Naive thymus-derived CD8-positive, alpha-beta T cell (primary cell): ENCODE data around the gene DCC. TPM values are rescaled to one million over a fixed set of nuclear protein-coding genes. Genes with fewer than 3 reads are reported as not detected.

ENCODE experiments used
- ATAC-seq, 2 donors: fragments of 150-1000 bp; cut with Tn5 transposase in 1 of 2; sonication (Bioruptor Pico), chemical (Tn5 transposase) in 1 of 2; 1 replicate in 1 of 2; 2 replicates in 1 of 2; pipeline ENCODE4 v1.10.0; 2021; ENCODE audit warnings: mild to moderate bottlenecking in 2 of 2, moderate library complexity in 2 of 2
- POLR2A ChIA-PET: fragments of 350-600 bp; sonication (Branson Sonifier 250); formaldehyde crosslinking; loops from one replicate; lab custom pipeline; 2021; ENCODE audit warnings: antibody characterized with exemption; lab: Charles Lee
- DNase-seq, 10 donors: peaks; one replicate each; pipeline versions ENCODE4 v3.0.0 to v3.0.0-alpha.2; 2020 to 2022
- H3K27ac Mint-ChIP-seq, 10 donors: one replicate each; pipeline ENCODE4 v1.8.0; 2020 to 2022; ENCODE audit warnings: mild to moderate bottlenecking in 10 of 10, mixed read lengths in 10 of 10, moderate library complexity in 4 of 10, inconsistent platforms in 1 of 10
- H3K27me3 Mint-ChIP-seq, 5 donors: one replicate each; pipeline ENCODE4 v1.8.0; 2021 to 2022; ENCODE audit warnings: mixed read lengths in 5 of 5
- H3K36me3 Mint-ChIP-seq, 3 donors: one replicate each; pipeline ENCODE4 v1.8.0; 2020 to 2022; ENCODE audit warnings: mixed read lengths in 3 of 3, mild to moderate bottlenecking in 2 of 3, inconsistent platforms in 1 of 3
- H3K4me1 Mint-ChIP-seq, 4 donors: one replicate each; pipeline ENCODE4 v1.8.0; 2021 to 2022; ENCODE audit warnings: mixed read lengths in 4 of 4
- H3K4me3 Mint-ChIP-seq, 10 donors: one replicate each; pipeline ENCODE4 v1.8.0; 2020 to 2022; ENCODE audit warnings: mild to moderate bottlenecking in 10 of 10, mixed read lengths in 10 of 10, moderate library complexity in 6 of 10, inconsistent platforms in 1 of 10
- H3K9me3 Mint-ChIP-seq, 9 donors: one replicate each; pipeline ENCODE4 v1.8.0; 2020 to 2022; ENCODE audit warnings: mixed read lengths in 9 of 9, mild to moderate bottlenecking in 3 of 9, inconsistent platforms in 1 of 9, moderate library complexity in 1 of 9
- polyA plus RNA-seq, 3 donors: library from polyadenylated mRNA; unstranded; fragments of 300-500 nt; fragmentation: Illumina TruSeq; gene quantifications; one replicate each; pipeline ENCODE4 v1.2.3, GENCODE V29; 2021
- total RNA-seq, 8 experiments: library from RNA in 2 of 8; stranded (reverse) in 2 of 8; gene quantifications; one replicate each; pipeline ENCODE4 v1.2.3 and lab custom pipeline; 2021 to 2026

Gene DCC
- total and polyA plus RNA-seq, 5 experiments from 2014 or later: not detected

DNA sequence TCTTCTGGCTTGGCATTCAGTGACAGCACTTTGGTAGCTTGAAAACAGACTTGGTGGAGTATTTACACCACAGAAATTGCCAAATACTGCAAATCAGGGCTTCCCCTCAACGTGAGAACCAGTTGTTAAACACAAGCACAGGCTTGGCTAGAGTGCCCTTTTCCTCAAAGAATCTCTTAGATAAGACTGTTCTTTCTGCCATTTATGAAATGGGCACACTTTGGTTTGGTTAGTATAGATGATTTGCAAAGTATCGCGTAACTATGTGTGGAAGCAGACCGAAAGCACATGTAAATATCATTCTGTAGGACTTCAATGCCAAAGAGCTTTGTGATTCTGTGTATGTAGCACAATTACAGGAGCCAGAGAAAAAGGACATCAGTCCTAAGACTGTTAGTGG lies 308.2 kb downstream of the DCC start:
- Mint-ChIP-seq H3K27me3 (no peaks in the 10 kb centered on the region), H3K4me3 (no peak overlapping the region), H3K36me3 (no peaks in the 10 kb centered on the region), H3K9me3 (peaks cover 0 to 26% (median 4%) of the 10 kb centered on the region in 9 donors), H3K27ac (no peak overlapping the region), H3K4me1 (no peaks in the 10 kb centered on the region)
- DNase-seq: no peak
- POLR2A ChIA-PET: no interaction called here
- no peak for ATAC-seq

DNA sequence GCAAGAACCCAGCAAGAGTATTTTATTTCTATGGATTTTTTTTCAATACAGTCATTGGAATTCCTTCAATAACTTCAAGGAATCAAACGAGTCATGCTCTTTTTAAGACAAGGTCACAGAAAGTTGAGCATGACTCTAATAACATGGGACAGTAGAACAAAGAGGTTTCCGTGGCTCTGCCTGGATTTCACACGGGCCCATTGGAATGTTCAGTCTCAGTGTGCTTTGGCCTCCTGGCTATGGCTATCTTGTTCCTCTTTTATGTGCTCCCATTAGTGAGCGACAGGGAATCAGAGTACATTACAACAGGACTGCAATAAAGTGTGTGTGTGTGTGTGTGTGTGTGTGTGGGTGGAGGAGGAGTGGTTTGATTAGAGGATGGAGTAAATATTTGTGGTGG lies 312.4 kb downstream of the DCC start:
- Mint-ChIP-seq H3K36me3 (no peaks in the 10 kb centered on the region), H3K4me3 (no peak overlapping the region), H3K4me1 (no peaks in the 10 kb centered on the region), H3K9me3 (peaks cover 0 to 9% (median 0%) of the 10 kb centered on the region in 9 donors), H3K27me3 (no peaks in the 10 kb centered on the region), H3K27ac (no peak overlapping the region)
- no peak for ATAC-seq
- no peak for DNase-seq
- POLR2A ChIA-PET: no interaction called here

DNA sequence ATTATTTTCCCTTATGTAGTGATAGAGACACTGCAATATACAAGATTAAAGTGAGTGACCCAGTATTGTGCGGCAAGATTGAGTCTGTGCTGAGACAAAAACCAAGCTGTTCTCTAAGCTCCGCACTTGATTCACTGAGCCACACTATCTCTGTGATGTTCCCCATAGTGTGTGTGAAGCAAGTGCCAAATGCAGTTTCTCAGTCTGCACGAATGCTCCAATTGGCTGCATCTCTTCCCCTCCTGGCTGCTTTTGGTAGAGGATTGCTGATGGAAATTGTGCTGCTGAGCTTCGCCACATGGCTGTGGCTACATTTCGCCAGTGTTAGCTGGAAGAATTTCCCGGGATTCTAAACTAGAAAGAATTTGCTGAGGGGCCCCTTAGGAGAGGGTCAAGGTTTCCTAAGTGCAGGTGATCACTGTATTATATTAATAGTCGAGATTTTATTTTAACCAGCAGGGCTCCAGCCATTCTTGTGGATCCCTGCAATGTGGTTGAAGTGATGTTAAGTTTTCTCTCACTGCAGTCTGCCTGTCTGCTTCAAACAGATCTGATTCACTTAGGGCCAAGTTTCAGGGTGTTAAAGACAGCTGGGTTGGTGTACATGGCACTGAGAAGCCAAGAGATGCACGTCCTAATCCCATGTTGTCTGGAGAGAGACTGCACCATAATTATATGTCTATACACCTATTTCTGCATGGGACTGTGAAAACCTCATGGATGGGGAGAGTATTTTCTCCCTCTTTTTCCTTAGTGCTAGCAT lies 317.2 kb downstream of the DCC start:
- Mint-ChIP-seq H3K4me3 (no peak overlapping the region), H3K4me1 (no peaks in the 10 kb centered on the region), H3K36me3 (no peaks in the 10 kb centered on the region), H3K27ac (no peak overlapping the region), H3K9me3 (peaks cover 0 to 19% (median 5%) of the 10 kb centered on the region in 9 donors), H3K27me3 (no peaks in the 10 kb centered on the region)
- ATAC-seq: no peak
- DNase-seq: no peak
- POLR2A ChIA-PET: no interaction called here

DNA sequence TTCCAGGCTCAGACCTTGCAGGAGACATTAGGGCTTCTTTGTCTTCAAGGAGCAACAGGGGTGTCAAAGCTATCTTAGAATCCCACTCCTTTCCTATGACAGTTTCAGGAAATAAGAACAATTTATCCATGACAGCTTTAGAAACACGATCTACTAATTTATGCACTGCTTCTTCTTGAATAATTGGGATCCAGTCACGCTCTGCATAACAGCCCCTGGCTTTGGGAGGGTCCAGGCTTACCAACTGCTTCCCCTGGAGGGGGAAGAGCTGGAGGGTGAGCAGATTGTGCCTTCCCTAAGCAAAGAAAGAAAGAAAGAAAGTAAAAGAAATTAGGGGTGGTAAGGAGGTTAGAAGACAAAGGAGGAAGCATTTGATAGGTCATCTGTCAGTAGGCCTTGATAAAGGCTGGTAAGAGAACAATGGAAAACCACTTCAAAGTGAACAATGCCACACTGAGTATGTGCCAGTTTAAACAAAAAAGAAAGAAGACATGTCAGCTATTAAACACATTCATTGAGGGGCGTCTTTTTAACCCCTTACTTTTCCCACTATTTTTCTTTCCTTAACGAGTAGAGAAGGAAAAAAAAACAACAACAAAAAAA lies 327.6 kb downstream of the DCC start:
- Mint-ChIP-seq H3K4me3 (no peak overlapping the region), H3K9me3 (peaks cover 0 to 11% (median 2%) of the 10 kb centered on the region in 9 donors), H3K4me1 (peaks cover 0 to 3% (median 0%) of the 10 kb centered on the region in 4 donors), H3K27ac (no peak overlapping the region), H3K27me3 (peaks cover 0 to 2% (median 0%) of the 10 kb centered on the region in 5 donors), H3K36me3 (no peaks in the 10 kb centered on the region)
- no peak for DNase-seq
- no peak for ATAC-seq
- POLR2A ChIA-PET: no interaction called here

DNA sequence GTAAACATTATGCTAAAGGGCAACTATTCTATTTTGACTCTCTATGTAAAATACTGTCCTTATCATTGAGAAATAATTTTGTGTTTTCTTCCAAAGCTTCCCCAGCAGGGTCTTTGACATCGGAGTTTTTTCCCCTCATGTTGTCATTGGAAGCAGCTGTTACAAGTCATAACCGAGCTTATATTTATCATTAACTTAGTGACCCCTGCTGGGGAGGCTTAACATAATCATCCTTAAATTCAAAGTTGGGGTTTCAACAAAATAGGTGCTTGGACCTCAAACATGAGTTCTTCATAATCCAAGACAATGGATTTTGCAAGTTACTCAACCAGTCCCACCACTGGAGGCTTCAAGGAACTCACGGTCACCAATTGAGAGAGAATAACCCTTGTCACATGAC lies 330.9 kb downstream of the DCC start:
- Mint-ChIP-seq H3K9me3 (peaks cover 0 to 11% (median 2%) of the 10 kb centered on the region in 9 donors), H3K36me3 (no peaks in the 10 kb centered on the region), H3K27me3 (peaks cover 0 to 3% (median 0%) of the 10 kb centered on the region in 5 donors), H3K4me1 (peaks cover 0 to 3% (median 0%) of the 10 kb centered on the region in 4 donors), H3K27ac (no peak overlapping the region), H3K4me3 (no peak overlapping the region)
- ATAC-seq (no peak), DNase-seq (no peak)
- POLR2A ChIA-PET: no interaction called here

DNA sequence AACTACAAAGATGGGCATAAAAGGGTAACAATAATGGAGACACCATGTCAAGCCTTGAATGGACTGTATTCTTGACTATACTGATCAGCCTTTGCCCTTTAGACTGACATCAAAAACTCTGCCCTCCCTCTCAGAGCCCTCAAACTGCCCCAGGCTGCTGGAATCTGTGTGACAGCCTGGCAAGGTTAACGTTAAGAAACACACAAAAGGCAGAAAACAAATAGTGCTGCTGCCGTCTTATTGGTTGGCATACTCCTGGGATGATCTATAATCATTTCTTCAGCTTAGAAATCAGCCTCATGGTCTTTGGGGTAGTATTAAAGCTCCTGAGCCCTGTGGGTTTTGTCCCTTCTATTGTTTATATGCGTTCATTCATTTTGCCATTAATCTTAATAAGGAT lies 338.0 kb downstream of the DCC start:
- peaks cover 0 to 2% (median 0%) of the 10 kb centered on the region in 5 donors for H3K27me3 Mint-ChIP-seq
- H3K27ac Mint-ChIP-seq: no peak overlapping the region
- H3K36me3 Mint-ChIP-seq: no peaks in the 10 kb centered on the region
- peaks cover 0 to 7% (median 0%) of the 10 kb centered on the region in 9 donors for H3K9me3 Mint-ChIP-seq
- H3K4me3 Mint-ChIP-seq: no peak overlapping the region
- POLR2A ChIA-PET: no interaction called here
- H3K4me1 Mint-ChIP-seq: no peaks in the 10 kb centered on the region
- ATAC-seq (no peak), DNase-seq (no peak)

DNA sequence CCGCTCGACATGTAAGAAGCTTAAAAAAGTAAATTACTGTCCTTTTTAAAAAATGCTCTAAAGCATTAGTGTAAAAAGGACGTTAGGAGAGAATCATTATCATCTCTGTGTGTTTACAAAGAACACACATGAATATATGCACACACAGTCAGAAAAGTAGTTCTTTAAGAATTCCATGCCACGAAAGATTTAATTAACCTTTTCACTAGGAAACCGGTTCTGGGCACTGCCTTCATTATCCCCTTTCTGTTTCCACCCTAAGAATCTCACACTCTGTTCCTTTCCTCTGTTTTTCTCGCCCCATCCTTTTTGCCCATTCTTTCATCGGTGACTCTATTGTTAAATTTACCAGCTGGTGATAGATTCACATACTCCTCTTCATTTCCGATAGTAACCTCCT lies 338.6 kb downstream of the DCC start:
- POLR2A ChIA-PET: no interaction called here
- no peak overlapping the region for H3K27ac Mint-ChIP-seq

DNA sequence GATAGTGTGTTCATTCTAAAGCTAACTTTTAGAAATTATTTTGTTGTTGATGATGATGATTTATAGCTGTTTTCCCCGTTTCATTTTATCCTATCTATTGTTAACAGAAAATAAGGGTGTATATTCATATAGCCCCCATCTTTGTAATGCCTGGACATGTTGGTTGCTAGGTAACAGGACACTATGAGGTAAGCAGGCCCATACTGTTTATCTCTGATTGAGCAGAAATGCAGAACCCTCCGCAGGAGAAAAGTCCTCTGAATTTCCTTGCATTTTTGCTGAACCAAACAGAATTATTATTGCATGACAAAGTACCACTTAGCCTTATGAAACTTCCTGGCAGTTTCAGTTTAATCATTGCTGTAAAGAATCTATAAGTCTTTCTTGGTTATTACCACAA lies 339.4 kb downstream of the DCC start:
- no peak overlapping the region for H3K4me3 Mint-ChIP-seq
- no peaks in the 10 kb centered on the region for H3K4me1 Mint-ChIP-seq
- ATAC-seq: no peak

More for the DNA sequence above, 338.6 kb downstream of the DCC start:
- ATAC-seq (no peak), DNase-seq (no peak)
- H3K4me3 Mint-ChIP-seq: no peak overlapping the region
- no peaks in the 10 kb centered on the region for H3K36me3 Mint-ChIP-seq
- no peaks in the 10 kb centered on the region for H3K4me1 Mint-ChIP-seq
- no peaks in the 10 kb centered on the region for H3K27me3 Mint-ChIP-seq
- H3K9me3 Mint-ChIP-seq: peaks cover 0 to 7% (median 0%) of the 10 kb centered on the region in 9 donors

DNA sequence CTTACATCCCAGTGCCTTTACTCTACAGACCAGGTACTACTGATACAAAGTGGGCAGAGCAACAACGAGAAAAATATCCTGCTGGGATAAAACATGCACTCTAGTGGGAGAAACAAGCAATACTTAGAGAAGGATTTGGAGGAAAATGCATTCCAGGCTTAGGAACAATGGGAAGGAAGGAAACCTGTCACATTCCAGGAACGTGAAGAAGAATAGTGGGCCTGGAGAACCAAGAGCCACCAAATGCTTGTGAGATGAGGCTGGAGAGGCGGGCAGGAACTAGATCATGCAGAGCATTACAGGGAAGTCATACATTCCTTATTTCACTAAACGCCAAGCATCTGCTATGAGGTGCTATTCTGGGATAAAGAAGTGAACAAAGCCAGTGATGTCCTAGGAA lies 342.3 kb downstream of the DCC start:
- ATAC-seq (no peak), DNase-seq (no peak)
- no peaks in the 10 kb centered on the region for H3K36me3 Mint-ChIP-seq
- H3K4me1 Mint-ChIP-seq: no peaks in the 10 kb centered on the region
- peaks cover 0 to 4% (median 0%) of the 10 kb centered on the region in 5 donors for H3K27me3 Mint-ChIP-seq
- POLR2A ChIA-PET: no interaction called here
- no peak overlapping the region for H3K27ac Mint-ChIP-seq
- peaks cover 0 to 11% (median 0%) of the 10 kb centered on the region in 9 donors for H3K9me3 Mint-ChIP-seq
- H3K4me3 Mint-ChIP-seq: no peak overlapping the region

More for the DNA sequence above, 339.4 kb downstream of the DCC start:
- DNase-seq: no peak
- Mint-ChIP-seq H3K27me3 (peaks cover 0 to 1% (median 0%) of the 10 kb centered on the region in 5 donors), H3K27ac (no peak overlapping the region), H3K36me3 (no peaks in the 10 kb centered on the region), H3K9me3 (peaks cover 0 to 7% (median 0%) of the 10 kb centered on the region in 9 donors)
- POLR2A ChIA-PET: no interaction called here

DNA sequence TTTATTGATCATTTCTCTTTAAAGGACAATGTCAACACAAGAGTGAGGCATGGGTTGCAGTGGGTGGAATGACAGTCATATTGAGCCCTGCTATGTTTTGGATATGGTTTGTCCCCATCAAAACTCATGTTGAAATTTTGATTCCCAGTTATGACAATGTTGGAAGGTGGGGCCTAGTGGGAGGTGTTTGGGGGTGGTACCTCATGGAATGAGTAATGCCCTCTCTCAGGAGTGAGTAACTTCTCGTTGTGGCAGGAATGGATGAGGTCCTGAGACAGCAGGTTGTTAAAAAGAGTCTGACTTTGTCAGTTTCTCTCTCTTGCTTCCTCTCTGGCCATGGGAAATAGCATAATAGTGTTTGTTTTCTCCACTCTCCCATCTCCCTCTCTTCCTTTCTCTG lies 345.3 kb downstream of the DCC start:
- Mint-ChIP-seq H3K9me3 (peaks cover 0 to 11% (median 0%) of the 10 kb centered on the region in 9 donors), H3K27me3 (peaks cover 0 to 4% (median 0%) of the 10 kb centered on the region in 5 donors), H3K36me3 (no peaks in the 10 kb centered on the region), H3K4me1 (no peaks in the 10 kb centered on the region), H3K27ac (no peak overlapping the region), H3K4me3 (no peak overlapping the region)
- no peak for ATAC-seq
- POLR2A ChIA-PET: no interaction called here
- no peak for DNase-seq

DNA sequence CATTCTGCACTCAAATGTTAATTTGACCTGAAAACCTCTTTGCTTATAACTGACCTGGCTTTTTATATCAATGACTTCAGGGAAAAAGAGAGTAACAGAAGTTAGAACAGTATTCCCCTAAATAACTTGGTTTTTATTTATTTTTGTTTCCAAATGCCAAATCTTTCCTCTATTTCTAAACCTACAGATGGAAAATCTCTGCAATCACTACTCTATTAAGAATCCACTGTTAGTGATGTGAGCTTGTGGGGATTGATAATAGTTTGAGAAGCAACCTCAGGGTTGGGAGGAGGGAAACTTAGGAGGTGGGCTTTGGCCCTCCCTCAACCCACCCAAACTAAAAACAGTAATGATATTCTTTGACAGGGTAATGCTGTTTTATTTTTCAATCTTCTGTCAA lies 351.8 kb downstream of the DCC start:
- Mint-ChIP-seq H3K4me3 (no peak overlapping the region), H3K27me3 (peaks cover 0 to 8% (median under 1%) of the 10 kb centered on the region in 5 donors), H3K4me1 (no peaks in the 10 kb centered on the region), H3K36me3 (no peaks in the 10 kb centered on the region), H3K27ac (no peak overlapping the region), H3K9me3 (peaks cover 0 to 9% (median 0%) of the 10 kb centered on the region in 9 donors)
- no peak for ATAC-seq
- DNase-seq: no peak
- POLR2A ChIA-PET: no interaction called here

DNA sequence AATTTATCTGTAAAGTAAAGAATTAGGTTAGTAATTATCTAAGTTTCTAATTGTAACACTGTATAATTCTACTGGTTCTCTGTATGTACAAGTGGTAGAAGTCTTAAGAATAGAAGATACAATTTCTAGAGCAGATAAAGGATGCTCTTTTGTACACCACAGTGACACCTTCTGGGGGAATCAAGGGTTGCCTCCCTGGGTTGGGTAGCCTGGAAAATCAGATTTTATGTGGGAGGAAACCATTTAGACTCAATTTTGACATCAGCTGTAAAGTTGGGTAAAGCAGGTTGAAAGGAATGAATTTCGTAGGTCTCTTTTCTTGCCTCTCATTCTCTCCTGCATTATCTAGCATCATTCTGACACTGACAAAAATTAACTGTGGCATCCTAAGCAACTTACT lies 354.8 kb downstream of the DCC start:
- no peaks in the 10 kb centered on the region for H3K36me3 Mint-ChIP-seq

DNA sequence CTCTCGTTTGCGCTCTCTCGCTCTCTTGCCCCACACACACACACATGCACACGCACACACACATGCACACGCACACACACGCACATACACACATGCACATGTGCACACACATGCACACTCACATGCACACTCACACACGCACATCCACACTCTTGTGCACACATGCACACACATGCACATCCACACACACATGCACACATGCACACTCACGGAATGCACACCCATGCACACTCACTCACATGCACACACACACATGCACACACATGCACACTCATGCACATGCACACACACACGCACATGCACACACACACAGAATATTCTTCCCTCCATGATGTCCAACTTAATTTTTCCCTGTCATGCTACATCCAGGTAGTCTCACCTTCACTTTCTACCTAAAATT lies 360.1 kb downstream of the DCC start:
- no peaks in the 10 kb centered on the region for H3K27me3 Mint-ChIP-seq
- H3K4me3 Mint-ChIP-seq: no peak overlapping the region
- peaks cover 0 to 9% (median 2%) of the 10 kb centered on the region in 9 donors for H3K9me3 Mint-ChIP-seq
- no peak for ATAC-seq
- no peak for DNase-seq
- H3K36me3 Mint-ChIP-seq: no peaks in the 10 kb centered on the region
- POLR2A ChIA-PET: no interaction called here
- H3K4me1 Mint-ChIP-seq: no peaks in the 10 kb centered on the region
- H3K27ac Mint-ChIP-seq: no peak overlapping the region

More for the DNA sequence above, 354.8 kb downstream of the DCC start:
- Mint-ChIP-seq H3K27me3 (peaks cover 0 to 8% (median 0%) of the 10 kb centered on the region in 5 donors), H3K27ac (no peak overlapping the region), H3K4me1 (no peaks in the 10 kb centered on the region), H3K4me3 (no peak overlapping the region), H3K9me3 (peaks cover 0 to 9% (median 0%) of the 10 kb centered on the region in 9 donors)
- DNase-seq (no peak), ATAC-seq (no peak)
- POLR2A ChIA-PET: no interaction called here
